Naive thymus-derived CD4-positive, alpha-beta T cell (primary cell): ENCODE measurements around the gene TMEM86A. TPM values are rescaled to one million over a fixed set of nuclear protein-coding genes. Genes with fewer than 3 reads are reported as not detected.

Experiments
- ATAC-seq: fragments of 150-1000 bp; cut with Tn5 transposase; 2 replicates; pipeline ENCODE4 v1.10.0; 2021; ENCODE audit warnings: mild to moderate bottlenecking, moderate library complexity
- CTCF ChIA-PET: fragments of 350-600 bp; sonication (Branson Sonifier 250); formaldehyde crosslinking; loops from one replicate; lab custom pipeline; 2021; ENCODE audit warnings: antibody characterized with exemption; lab: Charles Lee
- POLR2A ChIA-PET: fragments of 350-600 bp; sonication (Branson Sonifier 250); formaldehyde crosslinking; loops from one replicate; lab custom pipeline; 2021; ENCODE audit warnings: antibody characterized with exemption, inconsistent platforms; lab: Charles Lee
- DNase-seq, 9 donors: peaks; one replicate each; pipeline versions ENCODE4 v3.0.0 to v3.0.0-alpha.2; 2020 to 2022; ENCODE audit warnings: mixed read lengths in 1 of 9
- H3K27ac ChIP-seq: one replicate; pipeline ENCODE4 v1.7.0; 2013; ENCODE audit warnings: mild to moderate bottlenecking, low read depth, low read length, moderate library complexity
- H3K27me3 ChIP-seq, 2 donors: one replicate each; pipeline ENCODE4 v1.7.0; 2013; ENCODE audit warnings: low read length in 2 of 2, mild to moderate bottlenecking in 2 of 2, moderate library complexity in 2 of 2; ENCODE audit not compliant: control insufficient read depth in 2 of 2, insufficient read depth in 2 of 2
- H3K36me3 ChIP-seq, 3 experiments: 1 replicate in 2 of 3; 2 replicates in 1 of 3; pipeline ENCODE4 v1.7.0; 2013; ENCODE audit warnings: low read length in 3 of 3, mild to moderate bottlenecking in 3 of 3, moderate library complexity in 1 of 3; ENCODE audit not compliant: insufficient read depth in 3 of 3, control insufficient read depth in 2 of 3
- H3K4me1 ChIP-seq, 2 donors: one replicate each; pipeline ENCODE4 v1.7.0; 2013; ENCODE audit warnings: low read length in 2 of 2, mild to moderate bottlenecking in 2 of 2, moderate library complexity in 1 of 2; ENCODE audit not compliant: control insufficient read depth in 2 of 2, insufficient read depth in 2 of 2
- H3K4me3 ChIP-seq: 2 replicates; pipeline ENCODE4 v1.7.0; 2013; ENCODE audit warnings: mild to moderate bottlenecking, low read length
- H3K9me3 ChIP-seq, 3 experiments: 1 replicate in 2 of 3; 2 replicates in 1 of 3; pipeline ENCODE4 v1.7.0; 2013; ENCODE audit warnings: low read length in 3 of 3; ENCODE audit not compliant: control insufficient read depth in 2 of 3
- H3K27ac Mint-ChIP-seq, 9 donors: one replicate each; pipeline ENCODE4 v1.8.0; 2020 to 2022; ENCODE audit warnings: mixed read lengths in 9 of 9, mild to moderate bottlenecking in 8 of 9, moderate library complexity in 5 of 9, inconsistent platforms in 2 of 9
- H3K27me3 Mint-ChIP-seq, 5 donors: one replicate each; pipeline ENCODE4 v1.8.0; 2021 to 2022; ENCODE audit warnings: mixed read lengths in 5 of 5, mild to moderate bottlenecking in 1 of 5
- H3K36me3 Mint-ChIP-seq, 5 donors: one replicate each; pipeline ENCODE4 v1.8.0; 2020 to 2022; ENCODE audit warnings: mixed read lengths in 5 of 5, mild to moderate bottlenecking in 3 of 5, inconsistent platforms in 1 of 5
- H3K4me1 Mint-ChIP-seq, 7 donors: one replicate each; pipeline ENCODE4 v1.8.0; 2020 to 2022; ENCODE audit warnings: mixed read lengths in 7 of 7, mild to moderate bottlenecking in 3 of 7, inconsistent platforms in 1 of 7
- H3K4me3 Mint-ChIP-seq, 10 donors: one replicate each; pipeline ENCODE4 v1.8.0; 2020 to 2022; ENCODE audit warnings: mild to moderate bottlenecking in 10 of 10, mixed read lengths in 10 of 10, moderate library complexity in 6 of 10, inconsistent platforms in 2 of 10
- H3K9me3 Mint-ChIP-seq, 11 donors: one replicate each; pipeline ENCODE4 v1.8.0; 2020 to 2022; ENCODE audit warnings: mixed read lengths in 11 of 11, mild to moderate bottlenecking in 4 of 11, inconsistent platforms in 1 of 11, moderate library complexity in 1 of 11
- intact Hi-C, 2 donors: fragments of 100-400 bp; cut with micrococcal nuclease; formaldehyde crosslinking; loops; one replicate each; pipeline ENCODE4 v1.15.1; 2023
- polyA plus RNA-seq, 2 donors: library from polyadenylated mRNA; unstranded; fragments of 300-500 nt; fragmentation: Illumina TruSeq; gene quantifications; one replicate each; pipeline ENCODE4 v1.2.3, GENCODE V29; 2021
- total RNA-seq, 6 experiments: library from RNA in 5 of 6; stranded (reverse) in 5 of 6; gene quantifications; 1 replicate in 5 of 6; 2 replicates in 1 of 6; pipeline ENCODE4 v1.2.3 and lab custom pipeline; 2021 to 2026

Gene TMEM86A
- total and polyA plus RNA-seq, 7 experiments from 2014 or later, result 0.53 to 6.5 (median 4.3) TPM

- Mint-ChIP-seq H3K27me3 (peaks cover 0 to 55% (median 0%) of the 10 kb centered on the region in 5 donors), H3K4me3 (peak overlapping the region; percentile 90 to 98 (median 93)), H3K36me3 (peaks cover 0 to 2% (median 0%) of the 10 kb centered on the region in 5 donors), H3K27ac (peak overlapping the region; percentile 81 to 98 (median 90)), H3K4me1 (peaks cover 15 to 29% (median 25%) of the 10 kb centered on the region in 7 donors), H3K9me3 (no peaks in the 10 kb centered on the region)
- CTCF ChIA-PET, result interaction anchor here (0.7 to 1.1 kb wide), 2 partner anchors 15 to 166 kb away, joined by 3 read pairs; no protein-coding TSS in a partner anchor
- Histone ChIP-seq H3K9me3 (no peaks in the 10 kb centered on the region), H3K27me3 (no peaks in the 10 kb centered on the region), H3K4me1 (peaks cover 9 to 10% of the 10 kb centered on the region in 2 donors), H3K36me3 (no peaks in the 10 kb centered on the region), H3K4me3 (peak overlapping the region; percentile 88), H3K27ac (peak overlapping the region; percentile 68)
- POLR2A ChIA-PET, result interaction anchor here (0.6 to 1.7 kb wide), 11 partner anchors 14 to 312 kb away, joined by 3 to 10 read pairs (median 4); partner anchors contain the start of genes LDHA, SPTY2D1 and TSG101
- ATAC-seq, result peak; percentile 83
- intact Hi-C loops, result loop anchor here (1.0 to 5.0 kb wide), 7 partner anchors 8 to 180 kb away; partner anchors contain the start of genes TMEM86A (in 2 of the 2), SPTY2D1 (in 1 of the 2), TSG101 (in 1 of the 2) and UEVLD (in 1 of the 2)
- peak in 8 of 9 donors; percentile 34 to 73 (median 64) for DNase-seq
These were observed 8.0 kb downstream of the TMEM86A start for GRCh38 chr11:18706330-18707243.

DNA sequence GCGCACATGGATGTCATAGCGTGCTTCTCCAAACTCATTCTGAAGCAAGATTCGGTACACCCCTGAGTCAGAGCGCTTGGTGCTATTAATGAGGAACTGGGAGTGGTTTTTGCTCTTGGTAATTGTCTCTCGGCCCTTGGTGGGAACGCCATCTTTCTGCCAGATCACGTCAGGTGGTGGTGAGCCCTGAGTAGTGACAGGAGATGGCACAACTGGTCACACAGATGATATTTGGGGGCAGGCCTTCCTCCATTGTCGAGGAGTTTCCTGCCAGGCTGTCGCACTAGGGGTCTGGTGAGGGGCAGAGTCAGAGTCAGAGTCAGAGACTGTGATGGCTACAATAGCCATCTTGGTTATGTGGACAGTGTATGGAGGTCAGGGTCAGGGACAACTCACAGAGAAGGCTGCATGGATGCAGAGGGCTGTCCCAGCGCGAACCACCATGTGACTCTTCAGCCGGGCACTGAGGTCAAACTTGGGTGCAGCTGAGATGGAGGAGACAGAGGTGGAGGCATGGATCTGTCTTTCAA is 9.3 kb downstream of the TMEM86A start:
- intact Hi-C loops, result loop anchor here in 1 of 2 donors (5.0 kb wide), 1 partner anchor 91 kb away; no protein-coding TSS in a partner anchor

DNA sequence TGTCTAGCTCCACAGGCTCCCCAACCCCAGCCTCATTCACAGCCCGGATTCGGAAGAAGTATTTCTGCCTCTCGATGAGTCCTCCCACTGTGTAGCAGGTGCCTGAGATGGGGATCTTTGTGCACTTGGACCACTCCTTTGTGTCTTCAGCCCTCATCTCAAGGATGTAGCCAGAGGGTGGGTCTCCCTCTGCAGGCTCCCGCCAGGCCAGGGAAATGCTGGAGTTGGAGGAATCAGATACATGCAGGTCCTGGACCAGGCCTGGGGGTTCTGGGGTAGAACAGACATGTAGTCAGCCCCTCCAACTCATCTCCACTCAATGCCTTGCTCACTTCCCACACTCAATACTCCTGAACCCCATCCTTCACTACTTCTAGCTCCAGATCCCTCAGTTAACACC is 10.8 kb downstream of the TMEM86A start:
- H3K27me3 Mint-ChIP-seq, result peaks cover 0 to 43% (median 0%) of the 10 kb centered on the region in 5 donors
- no peak for ATAC-seq
- CTCF ChIA-PET, result interaction anchor here (0.6 to 1.3 kb wide), 2 partner anchors 12 to 30 kb away, joined by 3 to 4 read pairs; no protein-coding TSS in a partner anchor
- H3K36me3 Mint-ChIP-seq, result peaks cover 0 to 2% (median 0%) of the 10 kb centered on the region in 5 donors
- peak overlapping the region in 3 of 9 donors; percentile 1 to 44 (median 38) for H3K27ac Mint-ChIP-seq
- no peak for DNase-seq
- H3K9me3 Mint-ChIP-seq, result no peaks in the 10 kb centered on the region
- no peak overlapping the region for H3K4me3 ChIP-seq
- H3K27ac ChIP-seq, result no peak overlapping the region
- POLR2A ChIA-PET, result interaction anchor here (0.8 to 2.0 kb wide), 3 partner anchors 14 to 169 kb away, joined by 4 read pairs; no protein-coding TSS in a partner anchor
- H3K4me3 Mint-ChIP-seq, result no peak overlapping the region
- H3K4me1 ChIP-seq, result peaks cover 9 to 10% of the 10 kb centered on the region in 2 donors
- H3K36me3 ChIP-seq, result no peaks in the 10 kb centered on the region
- intact Hi-C loops, result loop anchor here in 1 of 2 donors (5.0 kb wide), 1 partner anchor 92 kb away; no protein-coding TSS in a partner anchor
- H3K27me3 ChIP-seq, result no peaks in the 10 kb centered on the region
- H3K4me1 Mint-ChIP-seq, result peaks cover 15 to 23% (median 21%) of the 10 kb centered on the region in 7 donors
- H3K9me3 ChIP-seq, result no peaks in the 10 kb centered on the region

More for the DNA sequence above, 9.3 kb downstream of the TMEM86A start:
- DNase-seq (no peak), ATAC-seq (no peak)
- H3K27ac Mint-ChIP-seq, result peak overlapping the region in 8 of 9 donors; percentile 37 to 94 (median 84)
- Histone ChIP-seq H3K4me3 (no peak overlapping the region), H3K4me1 (peaks cover 9 to 10% of the 10 kb centered on the region in 2 donors), H3K27ac (no peak overlapping the region), H3K27me3 (no peaks in the 10 kb centered on the region), H3K9me3 (no peaks in the 10 kb centered on the region), H3K36me3 (no peaks in the 10 kb centered on the region)
- peaks cover 0 to 2% (median 0%) of the 10 kb centered on the region in 5 donors for H3K36me3 Mint-ChIP-seq
- H3K27me3 Mint-ChIP-seq, result peaks cover 0 to 55% (median 0%) of the 10 kb centered on the region in 5 donors
- peak overlapping the region in 6 of 10 donors; percentile 13 to 96 (median 92) for H3K4me3 Mint-ChIP-seq
- ChIA-PET CTCF (no interaction called here), POLR2A (interaction anchor here (1.0 to 2.0 kb wide), 3 partner anchors 8 to 73 kb away, joined by 3 to 4 read pairs (median 4); no protein-coding TSS in a partner anchor)
- peaks cover 15 to 29% (median 25%) of the 10 kb centered on the region in 7 donors for H3K4me1 Mint-ChIP-seq
- H3K9me3 Mint-ChIP-seq, result no peaks in the 10 kb centered on the region

GRCh38 chr11:18710545-18710944 is 12.0 kb downstream of the TMEM86A start:
- Histone ChIP-seq H3K27me3 (no peaks in the 10 kb centered on the region), H3K4me1 (peaks cover 3 to 4% of the 10 kb centered on the region in 2 donors), H3K4me3 (no peak overlapping the region), H3K36me3 (no peaks in the 10 kb centered on the region), H3K27ac (no peak overlapping the region), H3K9me3 (no peaks in the 10 kb centered on the region)
- no peak for ATAC-seq
- Mint-ChIP-seq H3K9me3 (no peaks in the 10 kb centered on the region), H3K27me3 (peaks cover 0 to 35% (median 0%) of the 10 kb centered on the region in 5 donors), H3K4me1 (peaks cover 6 to 17% (median 10%) of the 10 kb centered on the region in 7 donors), H3K36me3 (peaks cover 0 to 2% (median 0%) of the 10 kb centered on the region in 5 donors), H3K27ac (no peak overlapping the region), H3K4me3 (no peak overlapping the region)
- intact Hi-C loops, result no loop called here
- no peak for DNase-seq
- ChIA-PET POLR2A (no interaction called here), CTCF (interaction anchor here (1.3 kb wide), 1 partner anchor 11 kb away, joined by 4 read pairs; no protein-coding TSS in a partner anchor)

DNA sequence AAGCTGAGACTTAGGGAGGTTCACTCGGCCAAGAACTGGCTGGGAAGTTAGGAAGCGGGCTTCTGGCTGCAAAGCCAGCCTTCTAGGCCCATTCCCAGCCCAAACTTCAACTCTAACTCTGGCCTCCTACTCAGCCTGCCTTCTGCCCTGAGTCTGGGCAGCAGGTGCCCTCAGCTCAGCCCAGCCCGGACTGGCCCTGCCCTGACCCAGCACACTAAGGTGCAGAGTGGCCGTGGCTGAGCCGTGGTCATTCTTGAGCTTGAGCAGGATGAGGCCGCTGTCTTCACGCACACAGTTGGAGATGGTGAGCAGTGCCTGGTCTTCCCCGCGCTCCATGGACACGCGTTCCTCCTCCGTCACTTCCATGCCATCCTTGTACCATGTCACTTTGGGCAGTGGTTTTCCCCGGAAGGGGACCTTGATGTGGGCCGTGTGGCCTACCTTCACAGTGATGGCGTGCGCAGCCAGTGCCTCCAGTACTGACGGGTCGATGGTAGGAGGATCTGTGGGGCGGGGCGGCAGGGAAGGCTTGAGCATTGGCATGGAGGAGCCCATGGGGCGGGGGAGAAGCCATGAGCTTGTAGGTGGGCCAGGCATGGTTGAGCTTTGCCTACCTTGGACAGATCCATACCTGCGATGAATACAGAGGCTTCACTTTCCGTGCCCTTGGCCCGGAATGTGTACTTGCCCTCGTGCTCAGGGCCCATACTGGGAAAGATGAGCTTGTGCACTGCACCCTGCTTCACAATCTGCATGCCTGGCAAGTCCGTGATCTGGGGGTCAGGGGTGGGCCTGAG is 15.3 kb downstream of the TMEM86A start:
- Histone ChIP-seq H3K27ac (no peak overlapping the region), H3K4me3 (no peak overlapping the region), H3K27me3 (no peaks in the 10 kb centered on the region), H3K4me1 (no peaks in the 10 kb centered on the region), H3K36me3 (no peaks in the 10 kb centered on the region), H3K9me3 (no peaks in the 10 kb centered on the region)
- intact Hi-C loops, result no loop called here
- ChIA-PET POLR2A (interaction anchor here (0.6 to 1.3 kb wide), 2 partner anchors 9 to 33 kb away, joined by 3 read pairs; no protein-coding TSS in a partner anchor), CTCF (interaction anchor here (1.9 kb wide), 1 partner anchor 8 kb away, joined by 8 read pairs; no protein-coding TSS in a partner anchor)
- ATAC-seq (peak; percentile 16), DNase-seq (no peak)
- Mint-ChIP-seq H3K9me3 (no peaks in the 10 kb centered on the region), H3K4me1 (peaks cover 0 to 3% (median 0%) of the 10 kb centered on the region in 7 donors), H3K27ac (no peak overlapping the region), H3K27me3 (peaks cover 0 to 23% (median 0%) of the 10 kb centered on the region in 5 donors), H3K36me3 (no peaks in the 10 kb centered on the region), H3K4me3 (no peak overlapping the region)
